Measurements from ENCODE around the gene FUT8. TPM values are rescaled to one million over a fixed set of nuclear protein-coding genes. Genes with fewer than 3 reads are reported as not detected.

The FUT8 gene
- total RNA-seq, 1 donor from 2014 or later = 131 TPM

DNA sequence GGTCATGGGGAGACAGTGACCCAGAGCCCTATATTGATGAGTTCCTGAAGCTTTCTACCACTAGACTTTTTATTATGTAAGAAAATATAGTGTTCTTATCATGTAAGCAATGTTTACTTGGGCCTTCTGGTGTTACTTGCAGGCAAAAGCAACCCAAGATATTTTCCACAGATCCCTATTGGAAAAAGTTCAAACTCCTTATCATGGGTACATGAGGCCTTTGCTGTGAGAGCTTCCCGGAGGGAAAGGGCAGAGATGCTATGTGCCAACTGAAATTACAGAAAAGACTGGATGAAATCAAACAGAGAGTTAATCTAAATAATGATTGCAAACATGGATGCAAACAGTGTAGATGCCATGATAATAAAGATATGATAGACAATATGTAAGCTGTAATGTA lies 361.5 kb downstream of the FUT8 start:
- H3K27ac Mint-ChIP-seq = no peak overlapping the region

DNA sequence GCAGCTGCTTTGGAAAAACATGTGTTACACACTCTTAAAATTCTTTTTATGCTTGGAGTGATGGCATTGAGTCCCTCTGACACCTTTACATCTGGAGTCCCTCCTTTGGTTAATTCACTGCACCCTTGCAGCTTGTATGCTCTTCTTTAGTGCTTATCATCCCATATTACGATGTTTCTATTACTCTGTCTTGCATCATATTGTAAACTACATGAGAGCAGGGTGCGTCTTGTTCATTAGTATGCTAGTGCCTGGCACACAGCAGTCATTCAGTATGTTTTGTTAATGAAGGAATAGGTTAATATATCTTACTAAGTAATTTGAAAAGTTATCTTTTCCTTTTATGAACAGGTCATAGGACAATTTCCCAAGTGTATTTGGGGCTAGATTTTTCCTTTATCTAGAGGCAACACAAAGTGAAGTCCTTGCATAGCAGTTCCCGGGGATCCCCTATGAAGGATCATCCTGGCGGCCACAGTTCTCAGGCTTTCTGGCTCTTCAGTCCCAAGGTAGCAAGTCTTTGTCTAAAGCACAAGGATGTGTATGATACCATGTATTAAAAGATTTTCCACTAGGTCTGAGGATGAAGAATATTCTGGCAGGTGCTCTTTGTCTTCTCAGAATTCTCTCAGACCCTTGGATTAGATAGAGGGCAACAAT lies 363.8 kb downstream of the FUT8 start:
- Mint-ChIP-seq H3K27ac (no peak overlapping the region), H3K4me1 (peaks cover 6% of the 10 kb centered on the region), H3K9me3 (no peaks in the 10 kb centered on the region), H3K36me3 (no peaks in the 10 kb centered on the region), H3K4me3 (no peak overlapping the region), H3K27me3 (ENCODE audit: insufficient read depth, low read depth) (peaks cover 2% of the 10 kb centered on the region)
- H4K20me1 ChIP-seq (ENCODE audit: low read depth) = no peaks in the 10 kb centered on the region
- H3K79me2 ChIP-seq (ENCODE audit: low read depth) = no peaks in the 10 kb centered on the region
- H3K4me3 ChIP-seq = no peak overlapping the region
- H3K9me3 ChIP-seq (ENCODE audit: low read depth) = no peaks in the 10 kb centered on the region
- no peak overlapping the region for H3K27ac ChIP-seq
- no peaks in the 10 kb centered on the region for H3K27me3 ChIP-seq
- H3F3A ChIP-seq (ENCODE audit: low read depth) = no peaks in the 10 kb centered on the region
- TF ChIP-seq EZH2 (IDR thresholded peaks at IDR 0.05) (no peak), EZH2phosphoT487 (IDR thresholded peaks at IDR 0.05) (no peak), CTCF (IDR thresholded peaks at IDR 0.05) (no peak)
- H3K9ac ChIP-seq = no peak overlapping the region
- DNase-seq (ENCODE audit: low spot score) = no peak
- no peaks in the 10 kb centered on the region for H3K36me3 ChIP-seq
- no peak overlapping the region for H3K4me2 ChIP-seq
- H2AFZ ChIP-seq (replicated peaks) = no peak overlapping the region
- H3K4me1 ChIP-seq = no peaks in the 10 kb centered on the region

More for the DNA sequence above, 361.5 kb downstream of the FUT8 start:
- H3K27ac ChIP-seq = no peak overlapping the region
- H3K9me3 ChIP-seq (ENCODE audit: low read depth) = no peaks in the 10 kb centered on the region
- H3K79me2 ChIP-seq (ENCODE audit: low read depth) = no peaks in the 10 kb centered on the region
- H3K27me3 Mint-ChIP-seq (ENCODE audit: insufficient read depth, low read depth) = peaks cover 2% of the 10 kb centered on the region
- no peak for TF ChIP-seq CTCF (IDR thresholded peaks at IDR 0.05)
- no peak for TF ChIP-seq EZH2 (IDR thresholded peaks at IDR 0.05)
- no peak for TF ChIP-seq EZH2phosphoT487 (IDR thresholded peaks at IDR 0.05)
- no peaks in the 10 kb centered on the region for H3K27me3 ChIP-seq
- H3K36me3 Mint-ChIP-seq = no peaks in the 10 kb centered on the region
- H3K4me1 Mint-ChIP-seq = no peaks in the 10 kb centered on the region
- H3K9me3 Mint-ChIP-seq = no peaks in the 10 kb centered on the region
- no peaks in the 10 kb centered on the region for H3K4me1 ChIP-seq
- H3F3A ChIP-seq (ENCODE audit: low read depth) = no peaks in the 10 kb centered on the region
- H3K4me3 Mint-ChIP-seq = no peak overlapping the region
- no peaks in the 10 kb centered on the region for H3K36me3 ChIP-seq
- no peak overlapping the region for H2AFZ ChIP-seq (replicated peaks)
- H4K20me1 ChIP-seq (ENCODE audit: low read depth) = no peaks in the 10 kb centered on the region
- H3K4me2 ChIP-seq = no peak overlapping the region
- H3K4me3 ChIP-seq = no peak overlapping the region
- H3K9ac ChIP-seq = no peak overlapping the region
- DNase-seq (ENCODE audit: low spot score) = no peak

DNA sequence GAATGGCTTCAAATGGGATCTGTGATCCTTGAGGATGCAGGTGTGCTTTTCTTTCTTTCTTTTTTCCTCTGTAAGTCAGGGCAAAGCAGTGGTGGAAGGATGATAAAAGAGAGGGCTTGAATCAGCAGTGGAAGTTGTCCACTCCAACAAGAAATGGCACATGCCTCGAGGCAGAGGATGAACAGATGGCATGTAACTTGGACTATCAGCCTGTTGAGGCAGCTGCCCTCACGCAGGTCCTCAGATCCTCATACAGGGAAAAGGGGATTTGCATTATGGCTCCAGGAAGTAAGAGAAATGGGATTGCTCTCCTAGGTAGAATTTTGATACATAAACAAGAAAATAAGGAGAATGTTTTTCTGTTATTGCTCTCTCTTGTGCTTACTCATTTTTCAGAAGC lies 368.0 kb downstream of the FUT8 start:
- H3K27me3 Mint-ChIP-seq (ENCODE audit: insufficient read depth, low read depth) = peaks cover 4% of the 10 kb centered on the region
- TF ChIP-seq EZH2 (IDR thresholded peaks at IDR 0.05) (no peak), CTCF (IDR thresholded peaks at IDR 0.05) (no peak), EZH2phosphoT487 (IDR thresholded peaks at IDR 0.05) (no peak)

More for the DNA sequence above, 368.0 kb downstream of the FUT8 start:
- Histone ChIP-seq H3K79me2 (ENCODE audit: low read depth) (no peaks in the 10 kb centered on the region), H3F3A (ENCODE audit: low read depth) (no peaks in the 10 kb centered on the region), H3K9me3 (ENCODE audit: low read depth) (no peaks in the 10 kb centered on the region), H2AFZ (replicated peaks) (no peak overlapping the region), H4K20me1 (ENCODE audit: low read depth) (no peaks in the 10 kb centered on the region), H3K4me1 (no peaks in the 10 kb centered on the region), H3K4me2 (no peak overlapping the region), H3K27me3 (no peaks in the 10 kb centered on the region), H3K36me3 (no peaks in the 10 kb centered on the region), H3K9ac (no peak overlapping the region), H3K27ac (no peak overlapping the region), H3K4me3 (no peak overlapping the region)
- Mint-ChIP-seq H3K36me3 (no peaks in the 10 kb centered on the region), H3K4me3 (no peak overlapping the region), H3K27ac (no peak overlapping the region), H3K9me3 (no peaks in the 10 kb centered on the region), H3K4me1 (peaks cover 6% of the 10 kb centered on the region)
- DNase-seq (ENCODE audit: low spot score) = no peak

All from neural progenitor cell (in vitro differentiated cells).